H1 (cell line): Measurements from ENCODE around the gene AFTPH. TPM values are rescaled to one million over a fixed set of nuclear protein-coding genes. Genes with fewer than 3 reads are reported as not detected.

Experiments
- CTCF ChIA-PET: fragments of 300-600 bp; sonication (Branson Sonifier 250); formaldehyde crosslinking; loops from one replicate; lab custom pipeline; 2021; ENCODE audit not compliant: partially characterized antibody; lab: Charles Lee
- POLR2A ChIA-PET: fragments of 300-600 bp; sonication (Branson Sonifier 250); formaldehyde crosslinking; loops from one replicate; lab custom pipeline; 2021; ENCODE audit warnings: inconsistent platforms; ENCODE audit not compliant: partially characterized antibody; lab: Charles Lee
- DNase-seq, 2 experiments: peaks; one replicate each; pipeline versions ENCODE4 v3.0.0 to v3.0.0-alpha.2; 2010 to 2022; ENCODE audit warnings: low spot score in 2 of 2, low read depth in 1 of 2, mixed read lengths in 1 of 2
- FAIRE-seq: peaks from 2 replicates; lab custom pipeline; 2011; peaks lifted over from hg19 to GRCh38; lab: Jason Lieb, UNC
- H2AFZ ChIP-seq: 2 replicates; pipeline ENCODE4 v1.8.1; 2012; ENCODE audit warnings: low read length, inconsistent platforms
- H2AK5ac ChIP-seq: 2 replicates; pipeline ENCODE4 v1.6.1; 2013; ENCODE audit warnings: low read depth, low read length
- H2BK120ac ChIP-seq: replicated peaks from 2 replicates; pipeline ENCODE3; 2013; ENCODE audit warnings: low read depth, low read length, inconsistent platforms
- H2BK12ac ChIP-seq: 2 replicates; pipeline ENCODE4 v1.6.1; 2013; ENCODE audit warnings: low read depth, low read length
- H2BK15ac ChIP-seq: 2 replicates; pipeline ENCODE4 v1.6.1; 2013; ENCODE audit warnings: low read length
- H2BK20ac ChIP-seq: 2 replicates; pipeline ENCODE4 v1.6.1; 2013; ENCODE audit warnings: low read length
- H2BK5ac ChIP-seq: 2 replicates; pipeline ENCODE4 v1.6.1; 2013; ENCODE audit warnings: low read depth, low read length
- H3K14ac ChIP-seq: 2 replicates; pipeline ENCODE4 v1.6.1; 2013; ENCODE audit warnings: inconsistent platforms; ENCODE audit not compliant: insufficient read length
- H3K18ac ChIP-seq: 2 replicates; pipeline ENCODE4 v1.6.1; 2013; ENCODE audit warnings: low read length; ENCODE audit errors: extremely low read depth
- H3K23ac ChIP-seq: 2 replicates; pipeline ENCODE4 v1.6.1; 2013; ENCODE audit warnings: inconsistent platforms; ENCODE audit not compliant: insufficient read length
- H3K23me2 ChIP-seq: 2 replicates; pipeline ENCODE4 v1.6.1; 2013; ENCODE audit warnings: low read depth, low read length
- H3K27ac ChIP-seq: 2 replicates; pipeline ENCODE4 v1.6.1; 2011; ENCODE audit warnings: low read depth, low read length, inconsistent platforms
- H3K27me3 ChIP-seq, 4 experiments: replicated peaks in 1 of 4; 1 replicate in 1 of 4; 2 replicates in 3 of 4; pipeline versions ENCODE4 v1.6.1 to v1.8.1; 2011 to 2013; ENCODE audit warnings: low read length in 3 of 4, mild to moderate bottlenecking in 3 of 4, inconsistent platforms in 2 of 4, mixed read lengths in 2 of 4, moderate library complexity in 1 of 4; ENCODE audit not compliant: control insufficient read depth in 3 of 4, insufficient read depth in 3 of 4; ENCODE audit errors: extremely low read depth in 1 of 4
- H3K36me3 ChIP-seq, 4 experiments: 2 replicates each; pipeline versions ENCODE4 v1.6.1 to v1.8.1; 2011 to 2013; ENCODE audit warnings: mild to moderate bottlenecking in 4 of 4, low read length in 3 of 4, moderate library complexity in 2 of 4, control low read depth in 1 of 4, inconsistent platforms in 1 of 4; ENCODE audit not compliant: insufficient read depth in 4 of 4, control insufficient read depth in 2 of 4
- H3K4ac ChIP-seq: replicated peaks from 2 replicates; pipeline ENCODE3; 2013; ENCODE audit warnings: low read length, low read depth, mixed read lengths, inconsistent platforms; ENCODE audit not compliant: insufficient read length
- H3K4me1 ChIP-seq, 4 experiments: replicated peaks in 1 of 4; 1 replicate in 1 of 4; 2 replicates in 3 of 4; pipeline versions ENCODE4 v1.6.1 to v1.8.1; 2011 to 2013; ENCODE audit warnings: low read length in 3 of 4, inconsistent platforms in 2 of 4, mixed read lengths in 1 of 4; ENCODE audit not compliant: insufficient read depth in 4 of 4, control insufficient read depth in 3 of 4
- H3K4me2 ChIP-seq, 2 experiments: 2 replicates each; pipeline versions ENCODE4 v1.6.1 to v1.8.1; 2011 to 2013; ENCODE audit warnings: low read depth in 2 of 2, low read length in 2 of 2, control low read depth in 1 of 2, inconsistent platforms in 1 of 2, mild to moderate bottlenecking in 1 of 2; ENCODE audit not compliant: insufficient read depth in 1 of 2
- H3K4me3 ChIP-seq, 4 experiments: fragments of 200-600, 300-600 bp in 1 of 4; sonication (generic), shearing (Covaris generic), sonication (Bioruptor Twin) in 1 of 4; 2 replicates each; pipeline versions ENCODE4 v1.5.1 to v1.8.1; 2011 to 2016; ENCODE audit warnings: low read length in 4 of 4, low read depth in 3 of 4, control low read depth in 2 of 4, inconsistent platforms in 2 of 4, mild to moderate bottlenecking in 2 of 4, mixed read lengths in 1 of 4, moderate library complexity in 1 of 4; ENCODE audit not compliant: insufficient read depth in 2 of 4; ENCODE audit errors: extremely low read depth in 1 of 4
- H3K56ac ChIP-seq: replicated peaks from 2 replicates; pipeline ENCODE3; 2013; ENCODE audit warnings: low read depth, mild to moderate bottlenecking, mixed read lengths, low read length, inconsistent platforms; ENCODE audit not compliant: insufficient read length
- H3K79me1 ChIP-seq: 2 replicates; pipeline ENCODE4 v1.6.1; 2013; ENCODE audit warnings: low read depth, low read length, control low read depth
- H3K79me2 ChIP-seq, 2 experiments: 2 replicates each; pipeline versions ENCODE4 v1.6.1 to v1.8.1; 2012 to 2013; ENCODE audit warnings: low read length in 2 of 2, mild to moderate bottlenecking in 2 of 2, inconsistent platforms in 1 of 2; ENCODE audit not compliant: insufficient read depth in 2 of 2, control insufficient read depth in 1 of 2
- H3K9ac ChIP-seq, 4 experiments: replicated peaks in 1 of 4; 1 replicate in 1 of 4; 2 replicates in 3 of 4; pipeline versions ENCODE4 v1.6.1 to v1.8.1; 2011 to 2013; ENCODE audit warnings: low read depth in 3 of 4, low read length in 3 of 4, control low read depth in 2 of 4, mild to moderate bottlenecking in 2 of 4, moderate library complexity in 2 of 4, inconsistent platforms in 1 of 4; ENCODE audit errors: extremely low read depth in 1 of 4
- H3K9me3 ChIP-seq, 2 experiments: 2 replicates each; pipeline versions ENCODE4 v1.6.1 to v1.8.1; 2012 to 2013; ENCODE audit warnings: mild to moderate bottlenecking in 2 of 2, moderate library complexity in 2 of 2, control low read depth in 1 of 2, inconsistent platforms in 1 of 2, low read depth in 1 of 2, low read length in 1 of 2, mixed read lengths in 1 of 2; ENCODE audit not compliant: insufficient read depth in 2 of 2
- H4K20me1 ChIP-seq, 2 experiments: replicated peaks in 1 of 2; 2 replicates each; pipeline versions ENCODE3 to v1.8.1; 2011 to 2013; ENCODE audit warnings: inconsistent platforms in 2 of 2, low read length in 2 of 2, mild to moderate bottlenecking in 1 of 2; ENCODE audit not compliant: insufficient read depth in 2 of 2, control insufficient read depth in 1 of 2
- H4K5ac ChIP-seq: 2 replicates; pipeline ENCODE4 v1.6.1; 2013; ENCODE audit warnings: low read length, low read depth, mixed read lengths, inconsistent platforms; ENCODE audit not compliant: insufficient read length
- H4K8ac ChIP-seq: 2 replicates; pipeline ENCODE4 v1.8.0; 2013; ENCODE audit warnings: mild to moderate bottlenecking, moderate library complexity, low read length, inconsistent platforms; ENCODE audit not compliant: insufficient read depth; ENCODE audit errors: extremely low read depth
- H4K91ac ChIP-seq: replicated peaks from 2 replicates; pipeline ENCODE3; 2013; ENCODE audit warnings: low read length, mixed read lengths, inconsistent platforms; ENCODE audit not compliant: insufficient read length
- EP300 ChIP-seq, 2 experiments: IDR thresholded peaks; 1 replicate in 1 of 2; 2 replicates in 1 of 2; pipeline ENCODE4 v1.6.1; 2011 to 2012; ENCODE audit warnings: low read depth in 2 of 2, low read length in 2 of 2, mild to moderate bottlenecking in 2 of 2, borderline replicate concordance in 1 of 2, inconsistent platforms in 1 of 2, moderate library complexity in 1 of 2
- KDM1A ChIP-seq: fragments of 200-600, 300-600 bp; sonication (generic); IDR thresholded peaks from 2 replicates; pipeline ENCODE4 v1.7.1; 2016; ENCODE audit warnings: mild to moderate bottlenecking, low read length, borderline replicate concordance
- WGBS, 2 experiments: shearing (Covaris generic) in 1 of 2; methylation state at CpG; one replicate each; pipeline versions ENCODE4 v1.1.6 to v1.1.7; 2013 to 2015; ENCODE audit warnings: low lambda C conversion rate in 2 of 2, mixed read lengths in 2 of 2, inconsistent platforms in 1 of 2, low coverage in 1 of 2, missing lambda C conversion rate in 1 of 2; ENCODE audit not compliant: insufficient replicate concordance in 2 of 2, insufficient coverage in 1 of 2, insufficient read length in 1 of 2; ENCODE audit errors: extremely low coverage in 1 of 2, missing lambda C conversion rate in 1 of 2; 5-methylcytosine and 5-hydroxymethylcytosine counted together
- polyA plus RNA-seq, 7 experiments: library from polyadenylated mRNA; depleted of rRNA in 3 of 7; stranded (reverse) in 5 of 7; unstranded in 2 of 7; fragments of >200 nt in 5 of 7; fragments of 200-250 nt in 2 of 7; gene quantifications; 1 replicate in 5 of 7; 2 replicates in 1 of 7; 4 replicates in 1 of 7; pipeline versions ENCODE4 v1.2.1 to v1.2.3, GENCODE V29; 2011 to 2013; ENCODE audit warnings: missing spikeins in 2 of 7, mixed read lengths in 2 of 7
- total RNA-seq: library from RNA; stranded (reverse); fragmentation: NEBNext Ultra II Directional; extraction: Animal tissue kit (Norgen Biotek cat#: 25700); gene quantifications from 2 replicates; pipeline ENCODE4 v1.2.1, GENCODE V29; 2021

The AFTPH gene
- total and polyA plus RNA-seq, 2 of the 8 experiments (the other 6 are each of a cell fraction or from before 2014, with no cell fraction given): 7.3 to 15.0 TPM

- DNase-seq: no peak
- H3K4me3 ChIP-seq: no peak overlapping the region
- no peak overlapping the region for H2BK20ac ChIP-seq
- no peak overlapping the region for H4K5ac ChIP-seq
- H3K36me3 ChIP-seq: no peaks in the 10 kb centered on the region
- H3K56ac ChIP-seq: no peak overlapping the region
- no peaks in the 10 kb centered on the region for H3K23me2 ChIP-seq
- ChIA-PET CTCF (interaction anchor here (0.8 kb wide), 1 partner anchor 219 kb away, joined by 3 read pairs; no protein-coding TSS in a partner anchor), POLR2A (no interaction called here)
- peaks cover 0 to 2% of the 10 kb centered on the region in 2 experiments; a peak in 2 of 4 replicates for H3K79me2 ChIP-seq
- no peaks in the 10 kb centered on the region for H3K4me1 ChIP-seq
- H2BK5ac ChIP-seq: no peak overlapping the region
- H4K91ac ChIP-seq: no peak overlapping the region
- no peak overlapping the region for H3K27ac ChIP-seq
- no peaks in the 10 kb centered on the region for H3K27me3 ChIP-seq
- H3K4me2 ChIP-seq: no peak overlapping the region
- no peak overlapping the region for H3K18ac ChIP-seq
- H2BK15ac ChIP-seq: no peak overlapping the region
- no peak overlapping the region for H2AK5ac ChIP-seq
- H3K4ac ChIP-seq: no peak overlapping the region
- H3K14ac ChIP-seq: no peak overlapping the region
- WGBS, 2 experiments: 100% methylated on average over 1 of the region's 1 CpG; no CpG with 5 or more reads in 1 of the 2 experiments
- no peak overlapping the region for H2AFZ ChIP-seq
- no peak overlapping the region for H2BK12ac ChIP-seq
- TF ChIP-seq KDM1A: peak; percentile 60; the same call in 1 of the 2 replicates
- no peak for TF ChIP-seq EP300 (IDR thresholded peaks at IDR 0.05; ENCODE audit: borderline replicate concordance in 1 of 2, low read depth in 2 of 2, low read length in 2 of 2)
- no peak overlapping the region for H3K9ac ChIP-seq
- no peak overlapping the region for H3K23ac ChIP-seq
- H2BK120ac ChIP-seq: no peak overlapping the region
- peaks cover 0 to 2% of the 10 kb centered on the region in 2 experiments for H4K20me1 ChIP-seq
- no peak for FAIRE-seq
- H4K8ac ChIP-seq: no peak overlapping the region
- H3K79me1 ChIP-seq: 0 out of 2 replicates have a peak, but pooled peaks cover 2% of the 10 kb centered on the region
- peaks cover 0 to 4% of the 10 kb centered on the region in 2 experiments; a peak in 1 of 4 replicates for H3K9me3 ChIP-seq
These were observed 25.9 kb downstream of the AFTPH start for GRCh38 chr2:64550042-64550441.
